ENCODE measurements around the gene CNTNAP2. TPM values are rescaled to one million over a fixed set of nuclear protein-coding genes. Genes with fewer than 3 reads are reported as not detected.

The CNTNAP2 gene
- total RNA-seq, 1 experiment from 2014 or later = 64.5 TPM

- Histone ChIP-seq H3K4ac (ENCODE audit: low read depth, low read length) (no peak overlapping the region), H3K23ac (ENCODE audit: insufficient read length, low read depth, low read length) (no peak overlapping the region), H3T11ph (ENCODE audit: low read length) (no peak overlapping the region), H4K5ac (ENCODE audit: insufficient read length, low read depth, low read length) (no peak overlapping the region), H2BK12ac (ENCODE audit: insufficient read length, low read depth, low read length) (no peak overlapping the region), H3K9ac (ENCODE audit: extremely low read depth, insufficient read length, low read length) (no peak overlapping the region), H4K20me1 (ENCODE audit: control insufficient read depth, insufficient read depth, insufficient read length) (no peaks in the 10 kb centered on the region), H4K8ac (replicated peaks; ENCODE audit: insufficient read length, low read depth, low read length) (no peak overlapping the region), H3K27ac (ENCODE audit: insufficient read length, low read depth, low read length) (no peak overlapping the region), H2BK120ac (ENCODE audit: low read depth, low read length, poor library complexity, severe bottlenecking) (no peak overlapping the region), H3K4me1 (ENCODE audit: insufficient read depth, low read length) (no peaks in the 10 kb centered on the region; the same call in 1 of the 2 replicates), H3K9me3 (ENCODE audit: control insufficient read depth, low read depth, low read length) (no peaks in the 10 kb centered on the region), H3K79me2 (ENCODE audit: insufficient read depth, low read length) (no peaks in the 10 kb centered on the region), H3K79me1 (ENCODE audit: insufficient read depth, low read depth, low read length, poor library complexity, severe bottlenecking) (no peaks in the 10 kb centered on the region), H2AFZ (ENCODE audit: low read length) (no peak overlapping the region), H3K4me2 (ENCODE audit: insufficient read depth, insufficient read length, low read length) (no peak overlapping the region), H2BK5ac (ENCODE audit: insufficient read length, low read length) (no peak overlapping the region), H3K18ac (ENCODE audit: insufficient read length, low read depth, low read length) (no peak overlapping the region), H3K14ac (ENCODE audit: insufficient read depth, low read length) (no peak overlapping the region), H2BK20ac (ENCODE audit: low read depth, low read length, poor library complexity, severe bottlenecking) (no peak overlapping the region), H2BK15ac (ENCODE audit: low read depth, low read length) (no peak overlapping the region), H3K27me3 (ENCODE audit: insufficient read depth, low read length) (no peaks in the 10 kb centered on the region), H3K56ac (ENCODE audit: insufficient read length, low read depth, low read length) (no peak overlapping the region), H3K23me2 (ENCODE audit: insufficient read length, low read depth, low read length, poor library complexity, severe bottlenecking) (no peaks in the 10 kb centered on the region), H2AK5ac (ENCODE audit: insufficient read length, low read length) (no peak overlapping the region), H4K91ac (ENCODE audit: insufficient read length, low read depth, low read length) (no peak overlapping the region)
- Mint-ChIP-seq H3K4me1 (peaks cover 5 to 7% of the 10 kb centered on the region in 2 experiments), H3K27ac (no peak overlapping the region), H3K27me3 (ENCODE audit: low read depth) (no peaks in the 10 kb centered on the region), H3K9me3 (no peaks in the 10 kb centered on the region), H3K36me3 (ENCODE audit: insufficient read depth in 1 of 3, low read depth in 3 of 3) (no peaks in the 10 kb centered on the region; a peak in 1 of 7 replicates), H3K4me3 (no peak overlapping the region)
- TF ChIP-seq, protein P1, sequence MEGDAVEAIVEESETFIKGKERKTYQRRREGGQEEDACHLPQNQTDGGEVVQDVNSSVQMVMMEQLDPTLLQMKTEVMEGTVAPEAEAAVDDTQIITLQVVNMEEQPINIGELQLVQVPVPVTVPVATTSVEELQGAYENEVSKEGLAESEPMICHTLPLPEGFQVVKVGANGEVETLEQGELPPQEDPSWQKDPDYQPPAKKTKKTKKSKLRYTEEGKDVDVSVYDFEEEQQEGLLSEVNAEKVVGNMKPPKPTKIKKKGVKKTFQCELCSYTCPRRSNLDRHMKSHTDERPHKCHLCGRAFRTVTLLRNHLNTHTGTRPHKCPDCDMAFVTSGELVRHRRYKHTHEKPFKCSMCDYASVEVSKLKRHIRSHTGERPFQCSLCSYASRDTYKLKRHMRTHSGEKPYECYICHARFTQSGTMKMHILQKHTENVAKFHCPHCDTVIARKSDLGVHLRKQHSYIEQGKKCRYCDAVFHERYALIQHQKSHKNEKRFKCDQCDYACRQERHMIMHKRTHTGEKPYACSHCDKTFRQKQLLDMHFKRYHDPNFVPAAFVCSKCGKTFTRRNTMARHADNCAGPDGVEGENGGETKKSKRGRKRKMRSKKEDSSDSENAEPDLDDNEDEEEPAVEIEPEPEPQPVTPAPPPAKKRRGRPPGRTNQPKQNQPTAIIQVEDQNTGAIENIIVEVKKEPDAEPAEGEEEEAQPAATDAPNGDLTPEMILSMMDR (conservative IDR thresholded peaks at IDR 0.05) = no peak
- DNase-seq = no peak
These were observed 936.2 kb downstream of the CNTNAP2 start for GRCh38 chr7:147052818-147053217.
